Measurements from ENCODE around the gene LDLRAD4. TPM values are rescaled to one million over a fixed set of nuclear protein-coding genes. Genes with fewer than 3 reads are reported as not detected.
"Not testable (repeated sequence)": the region's sequence is repeated elsewhere in the genome, so short reads cannot be mapped to it uniquely, and the experiment has no call there.

LDLRAD4 gene
- total RNA-seq, 4 donors from 2014 or later = 23.9 to 38.3 (median 27.0) TPM

DNA sequence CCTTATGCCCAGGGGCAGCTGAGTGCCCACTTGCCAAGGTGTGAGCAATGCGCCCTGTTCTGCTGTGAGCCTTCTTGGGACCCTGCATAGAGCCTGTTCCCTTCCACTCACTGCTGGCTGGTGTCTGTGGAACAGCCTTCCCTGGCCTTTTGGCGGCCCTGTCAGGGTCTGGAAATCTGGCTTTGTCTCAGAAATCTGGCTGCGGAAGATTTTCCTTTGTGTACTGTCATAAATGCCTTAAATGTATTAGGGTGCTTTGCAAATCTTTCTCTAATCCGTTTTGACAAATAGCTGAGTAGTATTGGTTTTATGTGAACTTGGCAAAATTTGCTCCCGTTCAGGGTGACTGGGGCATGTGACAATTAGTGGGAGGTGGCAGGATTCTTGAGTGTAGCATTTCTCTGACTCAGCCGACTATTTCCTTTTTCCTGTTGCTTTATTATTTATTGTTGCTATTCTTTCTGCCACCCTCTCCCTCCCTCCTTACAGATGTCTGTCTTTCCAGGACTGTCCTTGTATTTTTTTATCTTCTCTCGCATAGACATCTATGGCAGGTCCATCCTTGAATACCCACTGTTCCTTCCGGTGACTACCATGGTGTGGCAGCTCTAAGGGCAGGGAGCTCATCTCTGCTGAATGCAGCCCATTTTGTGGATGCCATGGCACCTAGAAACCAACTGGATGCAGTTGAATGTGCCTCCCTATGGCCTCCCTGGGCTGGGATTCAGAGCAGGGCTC lies 41.8 kb downstream of the LDLRAD4 start:
- ATAC-seq (ENCODE audit: low FRiP score) (no peak), DNase-seq (ENCODE audit: low spot score) (no peak)
- TF ChIP-seq, protein P1, sequence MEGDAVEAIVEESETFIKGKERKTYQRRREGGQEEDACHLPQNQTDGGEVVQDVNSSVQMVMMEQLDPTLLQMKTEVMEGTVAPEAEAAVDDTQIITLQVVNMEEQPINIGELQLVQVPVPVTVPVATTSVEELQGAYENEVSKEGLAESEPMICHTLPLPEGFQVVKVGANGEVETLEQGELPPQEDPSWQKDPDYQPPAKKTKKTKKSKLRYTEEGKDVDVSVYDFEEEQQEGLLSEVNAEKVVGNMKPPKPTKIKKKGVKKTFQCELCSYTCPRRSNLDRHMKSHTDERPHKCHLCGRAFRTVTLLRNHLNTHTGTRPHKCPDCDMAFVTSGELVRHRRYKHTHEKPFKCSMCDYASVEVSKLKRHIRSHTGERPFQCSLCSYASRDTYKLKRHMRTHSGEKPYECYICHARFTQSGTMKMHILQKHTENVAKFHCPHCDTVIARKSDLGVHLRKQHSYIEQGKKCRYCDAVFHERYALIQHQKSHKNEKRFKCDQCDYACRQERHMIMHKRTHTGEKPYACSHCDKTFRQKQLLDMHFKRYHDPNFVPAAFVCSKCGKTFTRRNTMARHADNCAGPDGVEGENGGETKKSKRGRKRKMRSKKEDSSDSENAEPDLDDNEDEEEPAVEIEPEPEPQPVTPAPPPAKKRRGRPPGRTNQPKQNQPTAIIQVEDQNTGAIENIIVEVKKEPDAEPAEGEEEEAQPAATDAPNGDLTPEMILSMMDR (IDR thresholded peaks at IDR 0.05) = no peak

DNA sequence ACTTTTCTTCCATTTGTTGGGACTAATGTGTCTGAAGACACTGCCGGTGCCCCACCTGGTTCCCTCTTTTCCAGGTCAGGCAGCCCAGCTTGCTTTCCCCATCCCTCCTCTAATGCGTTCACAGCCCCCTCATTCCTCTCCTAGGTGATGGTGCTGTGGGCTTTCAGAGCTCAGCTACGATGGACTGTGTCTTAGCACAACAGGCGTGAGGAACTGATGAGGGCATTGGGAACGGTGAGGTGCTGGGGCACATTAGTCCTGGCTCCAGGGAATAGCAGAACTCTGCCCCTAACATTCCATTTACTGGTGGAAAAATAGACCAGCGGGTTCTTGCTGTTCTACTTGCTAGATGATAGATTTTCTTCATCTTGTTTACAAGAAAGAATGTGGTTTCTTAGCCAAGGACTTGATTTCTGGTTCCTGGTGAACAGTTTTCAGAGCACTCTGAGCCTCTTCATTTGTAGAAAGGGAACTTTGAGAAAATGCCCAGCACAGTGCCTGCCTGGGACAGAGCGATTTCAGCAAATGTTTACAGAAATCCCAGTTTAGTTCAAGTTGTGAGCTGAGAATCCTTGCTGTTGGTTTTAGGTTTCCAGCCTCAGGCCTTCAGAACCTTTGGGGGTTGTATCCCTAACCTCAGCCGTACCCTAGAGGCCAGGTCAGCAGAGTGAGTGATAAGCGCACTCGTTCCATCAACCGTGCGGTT lies 42.5 kb downstream of the LDLRAD4 start:
- no peak for DNase-seq (ENCODE audit: low spot score)
- no peak for ATAC-seq (ENCODE audit: low FRiP score)
- TF ChIP-seq, protein P1 (IDR thresholded peaks at IDR 0.05) = no peak

DNA sequence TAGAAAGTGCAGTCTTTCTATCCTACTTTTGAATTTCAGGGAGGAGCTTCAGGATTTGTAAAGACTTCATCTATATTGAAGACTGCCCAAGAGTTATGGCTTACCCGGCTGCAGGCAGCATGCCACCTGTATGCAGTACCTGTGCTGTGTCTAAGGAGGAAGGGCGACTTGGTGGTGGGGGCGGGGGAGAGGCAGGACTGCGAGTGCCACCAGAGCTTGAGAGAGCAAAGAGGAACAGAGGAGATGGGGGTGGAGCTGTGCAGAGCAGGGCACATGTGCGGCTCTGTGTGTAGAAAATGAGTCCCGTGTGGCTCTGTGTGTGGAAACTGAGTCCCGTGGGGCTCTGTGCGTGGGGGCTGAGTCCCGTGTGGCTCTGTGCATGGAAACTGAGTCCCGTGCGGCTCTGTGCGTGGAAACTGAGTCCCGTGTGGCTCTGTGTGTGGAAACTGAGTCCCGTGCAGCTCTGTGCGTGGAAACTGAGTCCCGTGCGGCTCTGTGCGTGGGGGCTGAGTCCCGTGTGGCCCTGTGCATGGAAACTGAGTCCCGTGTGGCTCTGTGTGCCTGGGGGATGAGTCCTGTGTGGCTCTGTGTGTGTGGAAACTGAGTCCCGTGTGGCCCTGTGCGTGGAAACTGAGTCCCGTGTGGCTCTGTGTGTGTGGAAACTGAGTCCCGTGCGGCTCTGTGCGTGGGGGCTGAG lies 43.2 kb downstream of the LDLRAD4 start:
- TF ChIP-seq, protein P1 (IDR thresholded peaks at IDR 0.05) = no peak
- no peak for ATAC-seq (ENCODE audit: low FRiP score)
- DNase-seq (ENCODE audit: low spot score) = no peak

DNA sequence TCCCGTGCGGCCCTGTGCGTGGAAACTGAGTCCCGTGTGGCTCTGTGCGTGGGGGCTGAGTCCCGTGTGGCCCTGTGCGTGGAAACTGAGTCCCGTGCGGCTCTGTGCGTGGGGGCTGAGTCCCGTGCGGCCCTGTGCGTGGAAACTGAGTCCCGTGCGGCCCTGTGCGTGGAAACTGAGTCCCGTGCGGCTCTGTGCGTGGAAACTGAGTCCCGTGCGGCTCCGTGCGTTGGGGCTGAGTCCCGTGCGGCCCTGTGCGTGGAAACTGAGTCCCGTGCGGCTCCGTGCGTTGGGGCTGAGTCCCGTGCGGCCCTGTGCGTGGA lies 43.8 kb downstream of the LDLRAD4 start:
- not testable (repeated sequence) for ATAC-seq (ENCODE audit: low FRiP score)

DNA sequence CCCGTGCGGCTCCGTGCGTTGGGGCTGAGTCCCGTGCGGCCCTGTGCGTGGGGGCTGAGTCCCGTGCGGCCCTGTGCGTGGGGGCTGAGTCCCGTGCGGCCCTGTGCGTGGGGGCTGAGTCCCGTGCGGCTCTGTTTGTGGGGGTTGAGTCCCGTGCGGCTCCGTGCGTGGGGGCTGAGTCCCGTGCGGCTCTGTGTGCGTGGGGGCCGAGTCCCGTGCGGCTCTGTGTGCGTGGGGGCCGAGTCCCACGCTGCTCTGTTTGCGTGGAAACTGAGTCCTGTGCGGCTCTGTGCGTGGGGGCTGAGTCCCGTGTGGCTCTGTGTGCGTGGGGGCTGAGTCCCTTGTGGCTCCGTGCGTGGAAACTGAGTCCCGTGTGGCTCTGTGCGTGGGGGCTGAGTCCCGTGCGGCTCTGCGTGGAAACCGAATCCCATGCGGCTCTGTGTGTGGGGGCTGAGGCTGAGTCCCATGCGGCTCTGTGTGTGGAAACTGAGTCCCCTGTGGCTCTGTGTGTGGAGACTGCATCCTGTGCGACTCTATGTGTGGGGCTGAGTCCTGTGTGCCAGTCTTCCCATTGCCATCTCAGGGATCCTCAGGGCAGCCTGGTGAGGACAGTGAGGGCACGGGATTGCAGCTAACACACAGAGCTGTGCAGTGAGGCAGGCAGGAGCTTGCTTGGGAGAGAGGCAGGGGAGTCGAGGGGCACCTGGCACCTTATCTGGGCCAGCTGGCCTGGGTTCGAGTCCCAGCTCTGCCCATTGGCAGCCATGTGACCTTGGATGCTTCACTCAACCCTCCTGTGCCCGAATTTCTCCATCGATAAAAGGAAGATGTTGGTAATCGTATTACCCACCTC lies 44.5 kb downstream of the LDLRAD4 start:
- TF ChIP-seq, protein P1 (IDR thresholded peaks at IDR 0.05) = no peak
- ATAC-seq (ENCODE audit: low FRiP score) (no peak), DNase-seq (ENCODE audit: low spot score) (no peak)

More for the DNA sequence above, 43.8 kb downstream of the LDLRAD4 start:
- DNase-seq (ENCODE audit: low spot score) = not testable (repeated sequence)

DNA sequence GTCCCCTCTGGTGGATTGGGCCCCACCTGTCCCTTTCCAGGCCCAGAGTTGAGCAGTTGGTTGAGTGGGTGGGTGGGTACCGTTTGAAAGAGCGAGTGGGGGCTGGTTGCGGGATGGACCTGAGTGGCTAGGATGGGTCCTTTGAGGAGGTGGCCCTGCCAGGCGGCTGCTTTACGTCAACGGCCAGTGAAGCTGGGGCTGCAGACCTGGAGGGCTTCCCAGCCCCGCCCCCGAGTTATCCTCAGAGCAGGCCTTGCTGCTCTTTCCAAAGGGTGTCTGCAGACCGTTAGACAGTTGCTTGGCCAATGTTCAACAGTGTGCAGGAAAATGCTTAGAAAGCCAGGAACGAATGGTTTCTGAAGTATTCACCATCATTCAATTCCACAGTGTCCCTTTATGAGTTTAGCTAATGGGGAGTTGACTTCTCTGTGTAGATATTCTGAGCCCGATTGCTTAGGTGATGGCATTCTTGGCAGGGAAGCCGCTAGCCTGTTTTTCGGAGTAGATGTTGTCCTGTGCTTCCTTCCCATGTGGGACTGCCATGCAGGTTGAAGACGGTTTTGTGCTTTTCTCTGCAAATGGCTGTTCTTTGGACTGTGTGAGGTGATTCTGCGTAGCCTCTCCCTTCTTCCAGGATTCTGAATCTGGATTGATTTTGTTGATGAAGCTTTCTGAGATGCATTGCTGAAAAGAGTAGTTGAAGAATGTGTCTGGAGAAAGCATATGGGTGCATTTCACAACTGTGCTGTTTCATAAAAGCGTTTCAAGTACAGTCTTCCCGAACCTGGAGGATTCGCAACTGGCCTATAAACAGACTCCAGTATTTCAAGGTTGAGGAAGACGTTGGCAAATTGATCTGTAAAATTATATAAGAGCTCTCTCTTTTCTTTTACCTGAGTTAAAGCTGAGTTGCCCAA lies 45.8 kb downstream of the LDLRAD4 start:
- DNase-seq (ENCODE audit: low spot score) = no peak
- peak; percentile 15 for ATAC-seq (ENCODE audit: low FRiP score)
- TF ChIP-seq, protein P1 (IDR thresholded peaks at IDR 0.05) = no peak
